Spleen (tissue), 7 donors: ENCODE results near the gene DAPK3.

ENCODE experiments used
- POLR2A ChIP-seq, 3 donors: fragments of 450-650 bp; IDR thresholded peaks; one replicate each; pipeline ENCODE4 v1.5.1; 2017; ENCODE audit warnings: antibody characterized with exemption in 3 of 3, mild to moderate bottlenecking in 1 of 3
- TF ChIP-seq, protein P1 (sequence below), 11 experiments: fragments of 200-600 bp in 7 of 11; fragments of 450-650 bp in 4 of 11; sonication (generic) in 4 of 11; IDR thresholded peaks in 8 of 11; conservative IDR thresholded peaks in 3 of 11; 1 replicate in 7 of 11; 2 replicates in 4 of 11; pipeline versions ENCODE4 v1.4.0 to v1.8.0; 2016 to 2021; ENCODE audit warnings: antibody characterized with exemption in 11 of 11, inconsistent platforms in 4 of 11, mild to moderate bottlenecking in 1 of 11
- donor health status: DM: no; HTN: no; CAD: no; lungs with moderate emphysema.
- donor health status: DM: no; HTN: no; CAD: no.
- donor health status: DM: no; HTN: no; CAD: no.

DNA sequence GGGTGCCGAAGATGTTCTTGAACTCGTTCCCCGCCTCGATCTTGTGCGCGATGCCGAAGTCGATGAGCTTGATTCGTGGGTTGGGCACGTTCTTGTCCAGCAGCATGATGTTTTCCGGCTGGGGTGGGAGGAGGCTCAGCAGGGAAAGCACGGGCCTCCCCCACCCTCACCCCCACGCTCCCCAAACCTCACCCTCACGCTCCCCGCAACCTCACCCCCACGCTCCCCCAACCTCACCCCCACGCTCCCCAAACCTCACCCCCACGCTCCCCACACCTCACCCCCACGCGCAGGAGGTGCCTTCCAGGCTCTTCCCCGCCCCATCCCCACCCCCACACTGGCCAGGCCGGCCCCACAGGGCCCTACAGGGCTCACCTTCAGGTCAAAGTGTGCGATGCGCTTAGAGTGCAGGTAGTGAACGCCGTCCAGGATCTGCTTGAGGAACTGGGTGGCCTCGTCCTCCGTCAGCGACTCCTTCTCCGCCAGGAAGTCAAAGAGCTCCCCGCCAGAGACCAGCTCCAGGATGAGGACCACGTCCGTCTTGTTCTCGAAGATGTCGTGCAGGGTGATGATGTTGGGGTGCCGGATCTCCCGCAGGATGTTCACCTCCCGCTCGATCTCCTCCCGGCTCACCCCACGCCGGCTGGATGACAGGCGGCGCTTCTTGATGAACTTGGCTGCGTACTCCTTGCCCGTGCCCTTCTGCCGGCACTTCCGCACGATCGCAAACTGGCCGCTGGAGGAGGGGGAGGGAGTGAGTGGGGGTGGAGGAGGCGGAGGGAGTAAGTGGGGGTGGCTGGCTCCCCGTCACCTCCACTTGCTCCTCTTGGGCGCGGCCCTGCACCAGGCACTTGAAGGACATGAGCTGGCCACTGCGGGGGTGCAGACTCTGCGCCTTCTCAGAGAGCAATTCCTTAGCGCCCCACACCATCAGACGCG lies 6.4 kb downstream of the DAPK3 start:
- TF ChIP-seq, protein P1, sequence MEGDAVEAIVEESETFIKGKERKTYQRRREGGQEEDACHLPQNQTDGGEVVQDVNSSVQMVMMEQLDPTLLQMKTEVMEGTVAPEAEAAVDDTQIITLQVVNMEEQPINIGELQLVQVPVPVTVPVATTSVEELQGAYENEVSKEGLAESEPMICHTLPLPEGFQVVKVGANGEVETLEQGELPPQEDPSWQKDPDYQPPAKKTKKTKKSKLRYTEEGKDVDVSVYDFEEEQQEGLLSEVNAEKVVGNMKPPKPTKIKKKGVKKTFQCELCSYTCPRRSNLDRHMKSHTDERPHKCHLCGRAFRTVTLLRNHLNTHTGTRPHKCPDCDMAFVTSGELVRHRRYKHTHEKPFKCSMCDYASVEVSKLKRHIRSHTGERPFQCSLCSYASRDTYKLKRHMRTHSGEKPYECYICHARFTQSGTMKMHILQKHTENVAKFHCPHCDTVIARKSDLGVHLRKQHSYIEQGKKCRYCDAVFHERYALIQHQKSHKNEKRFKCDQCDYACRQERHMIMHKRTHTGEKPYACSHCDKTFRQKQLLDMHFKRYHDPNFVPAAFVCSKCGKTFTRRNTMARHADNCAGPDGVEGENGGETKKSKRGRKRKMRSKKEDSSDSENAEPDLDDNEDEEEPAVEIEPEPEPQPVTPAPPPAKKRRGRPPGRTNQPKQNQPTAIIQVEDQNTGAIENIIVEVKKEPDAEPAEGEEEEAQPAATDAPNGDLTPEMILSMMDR (IDR thresholded peaks at IDR 0.05 in 8 of 11, conservative IDR thresholded peaks at IDR 0.05 in 3 of 11): no peak
- TF ChIP-seq POLR2A (IDR thresholded peaks at IDR 0.05): no peak
